Esophagus muscularis mucosa (tissue), 3 donors: ENCODE results near the gene MNS1.

Experiments used
- POLR2A ChIP-seq: fragments of 450-650 bp; IDR thresholded peaks from one replicate; pipeline ENCODE4 v1.6.1; 2017; ENCODE audit warnings: antibody characterized with exemption, moderate library complexity, mild to moderate bottlenecking, low read depth
- POLR2AphosphoS5 ChIP-seq, 2 donors: sonication (generic); formaldehyde crosslinking; IDR thresholded peaks; one replicate each; pipeline ENCODE4 v1.6.1; 2017; ENCODE audit warnings: antibody characterized with exemption in 2 of 2
- TF ChIP-seq, protein P1 (sequence below), 3 experiments: fragments of 200-600 bp in 2 of 3; fragments of 450-650 bp in 1 of 3; sonication (generic) in 2 of 3; IDR thresholded peaks; one replicate each; pipeline ENCODE4 v1.5.1; 2017 to 2019; ENCODE audit warnings: antibody characterized with exemption in 3 of 3, mild to moderate bottlenecking in 2 of 3, moderate library complexity in 1 of 3

GRCh38 chr15:56492236-56492635, 27.3 kb upstream of the MNS1 start:
- no peak for TF ChIP-seq POLR2AphosphoS5 (IDR thresholded peaks at IDR 0.05)
- no peak for TF ChIP-seq POLR2A
- TF ChIP-seq, protein P1, sequence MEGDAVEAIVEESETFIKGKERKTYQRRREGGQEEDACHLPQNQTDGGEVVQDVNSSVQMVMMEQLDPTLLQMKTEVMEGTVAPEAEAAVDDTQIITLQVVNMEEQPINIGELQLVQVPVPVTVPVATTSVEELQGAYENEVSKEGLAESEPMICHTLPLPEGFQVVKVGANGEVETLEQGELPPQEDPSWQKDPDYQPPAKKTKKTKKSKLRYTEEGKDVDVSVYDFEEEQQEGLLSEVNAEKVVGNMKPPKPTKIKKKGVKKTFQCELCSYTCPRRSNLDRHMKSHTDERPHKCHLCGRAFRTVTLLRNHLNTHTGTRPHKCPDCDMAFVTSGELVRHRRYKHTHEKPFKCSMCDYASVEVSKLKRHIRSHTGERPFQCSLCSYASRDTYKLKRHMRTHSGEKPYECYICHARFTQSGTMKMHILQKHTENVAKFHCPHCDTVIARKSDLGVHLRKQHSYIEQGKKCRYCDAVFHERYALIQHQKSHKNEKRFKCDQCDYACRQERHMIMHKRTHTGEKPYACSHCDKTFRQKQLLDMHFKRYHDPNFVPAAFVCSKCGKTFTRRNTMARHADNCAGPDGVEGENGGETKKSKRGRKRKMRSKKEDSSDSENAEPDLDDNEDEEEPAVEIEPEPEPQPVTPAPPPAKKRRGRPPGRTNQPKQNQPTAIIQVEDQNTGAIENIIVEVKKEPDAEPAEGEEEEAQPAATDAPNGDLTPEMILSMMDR (IDR thresholded peaks at IDR 0.05): no peak
